ENCODE data around the gene SUN2.

The SUN2 gene

DNA sequence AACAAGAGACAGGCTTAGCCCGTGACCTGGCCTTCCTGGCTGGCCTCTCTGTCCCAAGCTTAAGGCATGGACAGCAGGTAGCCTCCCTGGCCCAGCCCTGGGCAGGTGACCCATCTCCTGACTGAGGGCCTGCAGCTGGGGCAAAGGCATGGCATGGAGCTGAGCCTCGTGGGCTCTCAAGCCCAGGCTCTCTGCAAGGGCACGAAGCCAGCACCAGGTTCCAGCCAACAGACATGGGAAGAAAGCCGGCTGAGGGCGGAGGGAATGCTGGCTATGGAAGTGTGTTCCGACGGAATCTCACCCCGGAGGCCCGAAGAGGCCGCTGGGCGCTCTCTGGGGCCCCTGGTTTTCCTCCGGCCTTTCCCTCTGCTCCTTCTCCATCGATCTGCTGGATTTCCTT lies 25.2 kb upstream of the SUN2 start:
- no peak overlapping the region for H3K4me3 ChIP-seq (ENCODE audit: low read length)
- no peak for DNase-seq (ENCODE audit: low read depth)
- TF ChIP-seq, protein P1, sequence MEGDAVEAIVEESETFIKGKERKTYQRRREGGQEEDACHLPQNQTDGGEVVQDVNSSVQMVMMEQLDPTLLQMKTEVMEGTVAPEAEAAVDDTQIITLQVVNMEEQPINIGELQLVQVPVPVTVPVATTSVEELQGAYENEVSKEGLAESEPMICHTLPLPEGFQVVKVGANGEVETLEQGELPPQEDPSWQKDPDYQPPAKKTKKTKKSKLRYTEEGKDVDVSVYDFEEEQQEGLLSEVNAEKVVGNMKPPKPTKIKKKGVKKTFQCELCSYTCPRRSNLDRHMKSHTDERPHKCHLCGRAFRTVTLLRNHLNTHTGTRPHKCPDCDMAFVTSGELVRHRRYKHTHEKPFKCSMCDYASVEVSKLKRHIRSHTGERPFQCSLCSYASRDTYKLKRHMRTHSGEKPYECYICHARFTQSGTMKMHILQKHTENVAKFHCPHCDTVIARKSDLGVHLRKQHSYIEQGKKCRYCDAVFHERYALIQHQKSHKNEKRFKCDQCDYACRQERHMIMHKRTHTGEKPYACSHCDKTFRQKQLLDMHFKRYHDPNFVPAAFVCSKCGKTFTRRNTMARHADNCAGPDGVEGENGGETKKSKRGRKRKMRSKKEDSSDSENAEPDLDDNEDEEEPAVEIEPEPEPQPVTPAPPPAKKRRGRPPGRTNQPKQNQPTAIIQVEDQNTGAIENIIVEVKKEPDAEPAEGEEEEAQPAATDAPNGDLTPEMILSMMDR (conservative IDR thresholded peaks at IDR 0.05; ENCODE audit: low read depth, low read length) = no peak

DNA sequence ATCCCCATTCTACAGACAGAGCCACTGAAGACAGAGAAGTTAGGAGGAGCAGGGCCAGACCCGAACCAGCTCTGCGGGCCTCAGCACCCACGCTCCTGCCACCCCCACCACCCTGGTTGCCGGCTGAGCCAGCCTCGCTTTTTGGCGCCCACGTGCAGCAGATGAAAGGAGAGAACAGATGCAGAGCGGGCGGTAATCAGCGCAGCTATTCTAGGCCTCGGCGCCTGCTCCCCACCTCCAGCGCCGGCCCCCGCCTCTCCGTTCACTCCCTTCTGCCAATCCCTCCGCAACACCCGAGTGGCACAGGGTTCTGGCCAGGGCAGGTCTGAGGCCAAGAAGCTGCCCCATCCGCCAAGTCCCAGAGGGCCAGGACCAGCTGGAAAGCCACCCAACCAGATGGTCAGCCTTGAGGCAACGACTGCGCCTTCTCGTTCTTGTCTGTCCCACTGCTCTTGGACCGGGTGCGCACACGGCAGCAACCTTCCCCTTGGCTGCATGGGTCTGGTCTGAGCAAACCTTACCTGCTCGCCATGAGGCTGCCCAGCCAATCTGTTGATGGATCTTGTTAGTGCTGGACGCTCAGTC lies 21.4 kb upstream of the SUN2 start:
- H3K4me3 ChIP-seq (ENCODE audit: low read length) = no peak overlapping the region
- TF ChIP-seq, protein P1 (conservative IDR thresholded peaks at IDR 0.05; ENCODE audit: low read depth, low read length) = no peak
- DNase-seq (ENCODE audit: low read depth) = no peak

DNA sequence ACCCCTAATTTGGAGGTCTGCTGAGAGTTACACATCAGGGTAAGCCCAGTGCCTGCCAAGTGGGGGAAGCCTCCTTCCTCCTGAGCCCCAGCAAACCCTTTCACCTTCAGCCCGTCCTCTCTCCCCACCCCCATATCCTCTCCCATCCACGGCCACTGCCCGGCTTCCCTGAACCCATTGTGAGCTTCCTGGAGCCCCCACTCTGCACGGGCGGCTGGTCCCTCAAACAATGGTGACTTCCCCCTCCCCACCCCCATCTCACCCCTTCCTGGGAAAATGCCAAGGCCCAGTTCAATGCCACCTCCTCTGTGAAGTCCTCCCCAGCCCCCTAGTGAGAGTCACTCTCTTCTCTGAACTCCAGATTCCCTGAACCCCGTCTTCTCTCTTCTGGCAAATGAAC lies 20.3 kb upstream of the SUN2 start:
- H3K4me3 ChIP-seq (ENCODE audit: low read length) = no peak overlapping the region
- TF ChIP-seq, protein P1 (conservative IDR thresholded peaks at IDR 0.05; ENCODE audit: low read depth, low read length) = no peak
- DNase-seq (ENCODE audit: low read depth) = no peak

DNA sequence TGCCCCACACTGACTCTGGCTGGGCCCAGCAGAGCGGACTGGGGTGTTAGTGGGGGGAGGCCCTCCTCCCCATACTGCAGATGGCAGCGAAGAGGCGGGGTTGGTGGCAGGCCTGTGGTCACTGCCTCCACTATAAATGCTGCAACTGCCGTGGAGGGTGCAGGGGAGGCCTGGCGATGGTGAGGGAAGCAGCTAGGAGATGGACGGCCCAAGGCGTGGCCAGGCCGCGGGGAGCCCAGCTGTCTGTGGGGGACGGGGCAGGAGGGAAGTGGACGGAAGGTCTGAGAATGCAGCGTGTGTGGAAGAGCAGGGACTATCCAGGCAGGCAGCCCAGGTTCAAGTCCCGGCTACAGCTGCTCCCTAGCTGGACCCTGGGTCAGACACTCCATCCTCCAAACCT lies 19.9 kb upstream of the SUN2 start:
- TF ChIP-seq, protein P1 (conservative IDR thresholded peaks at IDR 0.05; ENCODE audit: low read depth, low read length) = no peak
- no peak for DNase-seq (ENCODE audit: low read depth)
- no peak overlapping the region for H3K4me3 ChIP-seq (ENCODE audit: low read length)

DNA sequence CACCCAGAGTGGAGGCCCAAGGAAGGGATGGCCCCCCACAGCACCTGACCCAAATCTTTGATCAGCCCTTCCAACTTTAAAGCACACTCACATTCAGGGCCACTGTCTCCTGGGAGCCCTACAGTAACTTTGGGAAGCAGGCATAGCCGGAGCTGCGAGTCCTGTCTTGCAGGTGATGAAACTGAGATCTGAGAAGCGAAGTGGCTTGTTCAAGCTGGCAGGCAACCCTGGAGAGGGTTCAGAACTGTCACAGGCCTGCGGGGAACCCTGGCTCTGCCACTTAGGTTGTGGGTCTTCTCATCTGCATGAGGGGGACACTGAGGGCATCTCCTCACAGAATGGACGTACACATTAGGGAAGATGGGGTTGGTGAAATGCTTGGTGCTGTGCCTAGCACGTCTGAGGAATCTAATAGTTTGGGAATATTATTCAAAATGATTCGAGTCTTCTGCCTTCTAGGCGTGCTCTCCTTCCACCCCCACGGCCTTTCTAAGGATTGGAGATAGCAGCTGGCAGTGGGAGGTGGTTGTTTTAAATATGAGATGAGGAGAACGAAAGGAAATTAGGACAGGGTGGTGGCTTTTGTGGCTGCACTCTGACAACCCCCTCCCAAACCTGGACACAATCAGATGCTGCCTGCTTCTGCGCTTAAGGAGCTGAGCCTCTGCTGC lies 18.8 kb upstream of the SUN2 start:
- no peak for DNase-seq (ENCODE audit: low read depth)
- TF ChIP-seq, protein P1 (conservative IDR thresholded peaks at IDR 0.05; ENCODE audit: low read depth, low read length) = no peak
- H3K4me3 ChIP-seq (ENCODE audit: low read length) = no peak overlapping the region

DNA sequence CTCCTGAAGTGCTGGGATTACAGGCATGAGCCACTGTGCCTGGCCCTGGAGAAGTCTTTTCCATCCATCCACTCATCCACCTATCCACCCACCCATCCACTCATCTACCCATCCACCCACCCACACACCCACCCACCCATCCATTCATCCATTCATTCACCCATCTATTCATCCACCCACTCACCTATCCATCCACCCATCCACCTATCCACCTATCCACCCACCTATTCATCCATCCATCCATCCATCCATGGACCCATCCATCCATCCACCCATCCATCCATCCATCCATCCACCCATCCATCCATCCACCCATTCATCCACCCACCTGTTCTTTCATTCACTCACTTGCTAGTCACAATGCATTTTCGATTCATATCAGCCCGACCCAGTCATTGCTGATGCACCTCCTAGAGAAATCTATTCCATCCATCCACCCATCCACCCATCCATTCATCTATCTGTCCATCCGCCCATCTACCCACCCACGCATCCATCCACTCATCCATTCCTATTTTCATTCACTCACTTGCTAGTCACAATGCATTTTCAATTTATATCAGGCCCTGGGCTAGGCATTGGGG lies 17.7 kb upstream of the SUN2 start:
- H3K4me3 ChIP-seq (ENCODE audit: low read length) = no peak overlapping the region
- DNase-seq (ENCODE audit: low read depth) = no peak
- TF ChIP-seq, protein P1 (conservative IDR thresholded peaks at IDR 0.05; ENCODE audit: low read depth, low read length) = no peak

DNA sequence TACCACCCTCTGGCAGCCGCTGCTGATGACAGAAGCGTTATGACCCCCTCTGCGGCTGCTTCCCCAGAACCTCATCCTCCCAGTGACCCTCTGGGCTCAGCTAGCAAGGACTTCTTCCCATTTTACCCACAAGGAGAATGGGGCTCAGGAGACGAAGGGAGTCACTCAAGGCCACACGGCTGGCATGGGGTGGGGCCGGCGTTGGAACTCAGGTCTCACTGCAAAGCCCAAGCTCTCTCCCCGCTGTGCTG lies 16.8 kb upstream of the SUN2 start:
- TF ChIP-seq, protein P1 (conservative IDR thresholded peaks at IDR 0.05; ENCODE audit: low read depth, low read length) = no peak
- H3K4me3 ChIP-seq (ENCODE audit: low read length) = no peak overlapping the region
- DNase-seq (ENCODE audit: low read depth) = no peak

Measured in retinal pigment epithelial cell (primary cell).